ENCODE data around the gene PDE4B. TPM values are rescaled to one million over a fixed set of nuclear protein-coding genes. Genes with fewer than 3 reads are reported as not detected.

PDE4B gene
- total RNA-seq, 2 donors from 2014 or later, result 4.3 to 18.0 TPM

DNA sequence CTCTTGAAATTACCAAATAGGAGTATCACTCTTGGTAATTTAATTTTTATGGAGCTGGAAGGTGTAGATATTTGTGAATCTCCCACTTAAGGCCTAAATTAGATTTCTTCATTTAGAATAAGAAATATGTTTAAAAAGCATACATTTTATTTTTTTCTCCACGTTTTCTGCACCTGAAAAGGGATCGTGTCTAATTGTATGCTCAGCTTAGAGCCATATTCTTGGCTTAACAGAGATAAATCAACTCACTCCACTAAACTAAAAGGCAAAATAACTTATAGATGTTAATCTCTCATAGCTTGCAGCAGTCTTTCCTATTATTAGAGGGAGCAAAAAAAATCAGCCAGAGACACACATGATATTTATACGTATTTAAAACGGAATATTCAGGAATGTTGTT, 404.4 kb downstream of the PDE4B start:
- WGBS, 2 experiments (ENCODE audit: insufficient coverage in 1 of 2, insufficient read length in 1 of 2), result 89 to 100% methylated on average over 3 to 4 of the region's 4 CpGs
- Mint-ChIP-seq H3K9me3 (peaks cover 7% of the 10 kb centered on the region), H3K27ac (no peak overlapping the region), H3K36me3 (ENCODE audit: low read depth) (no peaks in the 10 kb centered on the region), H3K27me3 (ENCODE audit: insufficient read depth) (no peaks in the 10 kb centered on the region), H3K4me3 (no peak overlapping the region), H3K4me1 (no peaks in the 10 kb centered on the region)
- no peaks in the 10 kb centered on the region for H3K27me3 ChIP-seq (ENCODE audit: control insufficient read depth, insufficient read depth, low read length, poor library complexity, severe bottlenecking)
- H3K9me3 ChIP-seq (ENCODE audit: control insufficient read depth, low read length), result no peaks in the 10 kb centered on the region
- H3K9ac ChIP-seq (ENCODE audit: extremely low read depth, low read length, poor library complexity, severe bottlenecking), result no peak overlapping the region
- no peaks in the 10 kb centered on the region for H3K36me3 ChIP-seq (ENCODE audit: control insufficient read depth, insufficient read depth, low read length)
- no peaks in the 10 kb centered on the region for H3K4me1 ChIP-seq (ENCODE audit: control insufficient read depth, insufficient read depth, low read length)
- H3K4me3 ChIP-seq (ENCODE audit: low read length), result no peak overlapping the region
- TF ChIP-seq CTCF (conservative IDR thresholded peaks at IDR 0.05), result no peak
- H3K27ac ChIP-seq (ENCODE audit: low read depth, low read length), result no peak overlapping the region
- DNase-seq, result no peak

- H3K4me1 ChIP-seq (ENCODE audit: control insufficient read depth, insufficient read depth, low read length), result no peaks in the 10 kb centered on the region
- no peaks in the 10 kb centered on the region for H3K27me3 Mint-ChIP-seq (ENCODE audit: insufficient read depth)
- WGBS, 2 experiments (ENCODE audit: insufficient coverage in 1 of 2, insufficient read length in 1 of 2), result 86% methylated on average over 1 of the region's 1 CpG; no CpG with 5 or more reads in 1 of the 2 experiments
- peaks cover 10% of the 10 kb centered on the region for H3K9me3 Mint-ChIP-seq
- no peak overlapping the region for H3K4me3 Mint-ChIP-seq
- DNase-seq, result no peak
- H3K4me1 Mint-ChIP-seq, result no peaks in the 10 kb centered on the region
- no peak for TF ChIP-seq CTCF (conservative IDR thresholded peaks at IDR 0.05)
- H3K27ac ChIP-seq (ENCODE audit: low read depth, low read length), result no peak overlapping the region
- no peaks in the 10 kb centered on the region for H3K9me3 ChIP-seq (ENCODE audit: control insufficient read depth, low read length)
- H3K27ac Mint-ChIP-seq, result no peak overlapping the region
- no peaks in the 10 kb centered on the region for H3K36me3 Mint-ChIP-seq (ENCODE audit: low read depth)
- no peak overlapping the region for H3K4me3 ChIP-seq (ENCODE audit: low read length)
- no peaks in the 10 kb centered on the region for H3K27me3 ChIP-seq (ENCODE audit: control insufficient read depth, insufficient read depth, low read length, poor library complexity, severe bottlenecking)
- H3K36me3 ChIP-seq (ENCODE audit: control insufficient read depth, insufficient read depth, low read length), result no peaks in the 10 kb centered on the region
- no peak overlapping the region for H3K9ac ChIP-seq (ENCODE audit: extremely low read depth, low read length, poor library complexity, severe bottlenecking)
These were observed 405.1 kb downstream of the PDE4B start for GRCh38 chr1:66197785-66198184.

- H3K9ac ChIP-seq (ENCODE audit: extremely low read depth, low read length, poor library complexity, severe bottlenecking), result no peak overlapping the region
- no peak for DNase-seq
- Mint-ChIP-seq H3K4me3 (no peak overlapping the region), H3K27ac (no peak overlapping the region), H3K27me3 (ENCODE audit: insufficient read depth) (no peaks in the 10 kb centered on the region), H3K36me3 (ENCODE audit: low read depth) (peaks cover 3% of the 10 kb centered on the region), H3K9me3 (peaks cover 35% of the 10 kb centered on the region), H3K4me1 (no peaks in the 10 kb centered on the region)
- H3K36me3 ChIP-seq (ENCODE audit: control insufficient read depth, insufficient read depth, low read length), result no peaks in the 10 kb centered on the region
- no peaks in the 10 kb centered on the region for H3K27me3 ChIP-seq (ENCODE audit: control insufficient read depth, insufficient read depth, low read length, poor library complexity, severe bottlenecking)
- no peak overlapping the region for H3K27ac ChIP-seq (ENCODE audit: low read depth, low read length)
- 87% methylated on average over 2 of the region's 2 CpGs; no CpG with 5 or more reads in 1 of the 2 experiments for WGBS, 2 experiments (ENCODE audit: insufficient coverage in 1 of 2, insufficient read length in 1 of 2)
- H3K4me1 ChIP-seq (ENCODE audit: control insufficient read depth, insufficient read depth, low read length), result no peaks in the 10 kb centered on the region
- peaks cover 10% of the 10 kb centered on the region for H3K9me3 ChIP-seq (ENCODE audit: control insufficient read depth, low read length)
- no peak overlapping the region for H3K4me3 ChIP-seq (ENCODE audit: low read length)
- no peak for TF ChIP-seq CTCF (conservative IDR thresholded peaks at IDR 0.05)
These were observed 414.0 kb downstream of the PDE4B start for GRCh38 chr1:66206563-66207144.

All from endodermal cell (in vitro differentiated cells).